Astrocyte of the cerebellum (primary cell): ENCODE data around the gene CXCL12.

Experiments
- DNase-seq: peaks from one replicate; pipeline ENCODE4 v3.0.0-alpha.2; 2011; ENCODE audit warnings: low read depth
- H3K4me3 ChIP-seq: 2 replicates; pipeline ENCODE4 v1.5.1; 2011; ENCODE audit warnings: mild to moderate bottlenecking, low read depth, low read length, moderate library complexity
- in situ Hi-C: cut with HindIII; loops from 2 replicates; pipeline ENCODE4 v1.10.0; 2017; ENCODE audit warnings: low sequenced_read_pairs
- TF ChIP-seq, protein P1 (sequence below): IDR thresholded peaks from 2 replicates; pipeline ENCODE4 v1.5.1; 2012; ENCODE audit warnings: low read length, low read depth, moderate library complexity, mild to moderate bottlenecking; ENCODE audit errors: missing control alignments

CXCL12 gene

DNA sequence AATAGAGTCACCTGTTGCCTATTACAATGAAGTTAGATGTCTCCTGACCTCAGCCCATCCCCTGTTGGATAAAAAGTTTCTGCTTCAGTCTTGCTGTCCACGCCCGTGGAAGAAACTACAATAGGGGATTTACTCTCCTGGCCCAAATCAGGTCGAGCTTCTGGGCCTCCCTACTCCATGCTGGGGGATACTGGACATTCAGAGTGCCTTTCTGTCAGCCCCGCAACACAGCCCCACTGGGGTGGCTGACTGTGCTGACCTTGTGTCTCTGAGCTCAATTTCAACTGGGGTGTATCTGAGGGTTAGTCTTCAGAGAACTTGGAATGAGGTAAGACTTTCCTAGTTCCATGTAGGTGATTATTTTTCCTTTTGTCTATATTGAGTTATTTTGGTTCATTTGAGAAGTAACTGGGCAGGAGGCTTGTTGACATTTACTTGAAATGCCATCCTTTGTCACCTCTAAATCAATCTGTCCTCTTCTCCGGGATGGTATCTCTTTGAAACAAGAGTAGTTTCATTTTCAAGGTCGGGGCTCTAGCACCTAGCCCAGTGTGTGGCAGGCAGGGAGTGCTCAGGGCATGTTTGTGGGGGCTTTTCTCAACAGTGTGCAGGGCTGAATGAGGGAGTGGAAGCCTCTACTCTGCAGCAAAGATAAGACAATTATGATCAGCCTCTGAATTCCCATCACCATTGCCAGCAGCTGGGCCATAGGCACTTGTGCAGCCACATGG is 17.7 kb upstream of the CXCL12 start:
- DNase-seq = no peak
- no peak overlapping the region for H3K4me3 ChIP-seq
- TF ChIP-seq, protein P1, sequence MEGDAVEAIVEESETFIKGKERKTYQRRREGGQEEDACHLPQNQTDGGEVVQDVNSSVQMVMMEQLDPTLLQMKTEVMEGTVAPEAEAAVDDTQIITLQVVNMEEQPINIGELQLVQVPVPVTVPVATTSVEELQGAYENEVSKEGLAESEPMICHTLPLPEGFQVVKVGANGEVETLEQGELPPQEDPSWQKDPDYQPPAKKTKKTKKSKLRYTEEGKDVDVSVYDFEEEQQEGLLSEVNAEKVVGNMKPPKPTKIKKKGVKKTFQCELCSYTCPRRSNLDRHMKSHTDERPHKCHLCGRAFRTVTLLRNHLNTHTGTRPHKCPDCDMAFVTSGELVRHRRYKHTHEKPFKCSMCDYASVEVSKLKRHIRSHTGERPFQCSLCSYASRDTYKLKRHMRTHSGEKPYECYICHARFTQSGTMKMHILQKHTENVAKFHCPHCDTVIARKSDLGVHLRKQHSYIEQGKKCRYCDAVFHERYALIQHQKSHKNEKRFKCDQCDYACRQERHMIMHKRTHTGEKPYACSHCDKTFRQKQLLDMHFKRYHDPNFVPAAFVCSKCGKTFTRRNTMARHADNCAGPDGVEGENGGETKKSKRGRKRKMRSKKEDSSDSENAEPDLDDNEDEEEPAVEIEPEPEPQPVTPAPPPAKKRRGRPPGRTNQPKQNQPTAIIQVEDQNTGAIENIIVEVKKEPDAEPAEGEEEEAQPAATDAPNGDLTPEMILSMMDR = no peak
- in situ Hi-C loops = no loop called here

DNA sequence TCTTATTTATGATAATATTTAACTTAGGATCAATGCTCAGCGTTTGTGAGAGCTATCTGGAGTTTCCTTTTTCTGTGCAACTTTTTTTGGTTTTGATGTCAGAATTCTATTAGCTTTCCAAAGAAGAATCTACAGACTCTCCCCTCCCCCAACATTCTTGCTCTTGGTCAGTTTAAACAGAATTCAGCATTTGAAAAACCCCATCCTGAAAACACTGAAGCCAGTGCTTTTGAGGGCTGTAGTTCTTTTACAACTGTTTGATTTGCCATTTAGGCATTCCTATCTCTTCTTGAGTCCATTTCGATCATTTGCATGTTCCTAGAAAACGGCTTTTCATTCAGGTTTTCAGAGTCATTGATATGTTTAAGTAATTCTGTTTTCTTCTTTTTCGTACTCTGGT is 15.6 kb upstream of the CXCL12 start:
- DNase-seq = no peak
- in situ Hi-C loops = no loop called here
- H3K4me3 ChIP-seq = no peak overlapping the region
- TF ChIP-seq, protein P1 = no peak

DNA sequence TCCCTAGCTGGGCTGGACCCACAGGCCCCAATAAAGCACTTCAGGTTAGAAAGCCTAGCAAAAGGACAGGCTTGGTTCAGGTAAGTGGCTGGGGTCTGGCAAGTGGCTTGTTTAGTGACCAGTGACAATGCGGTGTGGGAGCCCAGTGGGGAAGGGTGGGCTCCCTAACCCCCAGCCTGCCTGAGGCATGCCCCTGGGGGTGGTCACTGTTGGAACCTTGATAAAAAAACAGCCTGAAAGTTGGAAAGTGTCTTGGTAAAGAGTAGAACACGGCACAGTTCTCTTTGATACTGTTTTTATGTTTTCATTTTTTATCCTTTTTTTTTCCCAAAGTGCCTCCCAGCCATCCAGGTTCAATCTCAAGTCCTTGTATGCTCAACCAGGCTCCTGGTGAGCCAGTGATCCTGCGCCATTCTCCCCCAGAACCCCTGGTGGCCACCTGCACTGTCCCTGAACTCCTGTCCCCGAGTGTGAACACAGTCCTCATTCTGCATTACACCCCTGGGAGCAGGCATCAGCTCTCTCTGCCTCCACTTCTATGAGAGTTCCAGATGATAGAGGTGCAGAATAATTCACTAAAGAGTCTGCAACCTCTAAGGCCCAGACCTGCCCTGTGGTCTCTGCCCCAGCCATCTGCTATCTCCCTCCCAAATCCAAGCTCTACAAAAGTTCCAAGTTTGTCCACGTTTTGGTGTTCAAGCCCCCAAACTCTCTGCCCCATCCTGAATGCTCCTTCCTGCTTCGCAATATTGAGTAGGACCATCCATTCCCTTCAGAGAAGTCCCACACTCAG is 15.0 kb upstream of the CXCL12 start:
- TF ChIP-seq, protein P1 = no peak
- in situ Hi-C loops = no loop called here
- no peak overlapping the region for H3K4me3 ChIP-seq
- DNase-seq = no peak

DNA sequence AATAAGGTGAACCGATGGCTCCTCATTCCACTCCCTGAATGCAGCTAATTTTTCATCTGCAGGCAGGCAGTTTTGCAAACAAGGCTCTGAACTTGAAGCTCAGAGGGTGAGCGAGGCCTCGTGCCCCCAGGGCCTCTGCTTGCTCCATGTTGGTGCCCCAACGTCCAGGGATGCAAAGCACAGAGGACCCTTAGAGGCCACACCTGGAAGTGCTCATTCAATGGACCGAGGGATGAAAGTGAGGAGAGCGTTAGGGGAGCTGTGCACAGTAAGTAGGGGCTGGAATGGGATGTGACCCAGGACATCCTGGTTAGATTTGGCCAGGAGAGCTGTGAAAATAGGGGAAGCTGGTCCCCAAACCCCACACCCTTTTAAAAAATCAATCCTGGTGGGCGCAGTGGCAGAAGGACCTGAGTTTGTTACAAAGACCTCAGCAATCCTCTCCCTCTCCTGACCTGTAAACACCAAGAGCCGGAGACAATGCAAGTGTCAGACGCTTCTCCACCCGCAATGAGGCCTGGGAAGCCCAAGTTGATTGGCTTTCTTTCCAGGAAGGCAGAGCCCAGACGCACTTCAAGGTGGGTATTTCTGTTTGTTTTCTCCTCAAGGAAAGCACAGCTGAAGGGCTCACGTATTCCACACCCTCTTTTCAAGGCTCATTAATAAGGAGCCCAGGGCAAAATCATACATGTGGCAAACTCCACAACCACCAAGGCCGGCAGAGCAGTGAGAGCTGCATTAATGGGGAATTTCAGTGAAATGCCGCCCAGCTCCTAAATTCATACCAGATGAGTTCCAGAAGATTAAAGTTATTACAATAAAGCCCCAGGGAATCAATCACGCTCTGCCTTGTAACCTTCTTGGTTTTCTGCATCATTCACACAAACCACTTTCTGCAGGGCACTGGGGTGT is 14.1 kb upstream of the CXCL12 start:
- in situ Hi-C loops = no loop called here
- no peak for DNase-seq

DNA sequence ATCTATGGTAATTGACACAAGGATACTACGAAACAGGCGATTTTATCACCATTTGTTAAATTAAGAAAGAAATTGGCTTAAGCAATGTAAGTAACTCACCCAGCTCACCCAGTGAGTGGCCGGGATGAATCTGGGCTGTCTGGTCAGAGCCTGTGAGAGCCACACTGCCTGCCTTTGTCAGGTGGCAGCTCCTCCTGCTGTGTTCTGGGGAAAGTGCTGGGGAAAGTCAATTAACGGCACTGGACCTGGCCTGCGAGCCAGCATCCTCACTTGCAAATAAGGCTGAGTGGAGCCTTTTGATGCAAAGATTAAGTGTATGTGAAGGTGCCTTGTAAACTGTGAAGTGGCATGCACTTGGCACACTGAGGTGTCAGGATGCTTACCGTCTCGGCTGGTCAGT is 13.4 kb upstream of the CXCL12 start:
- no peak overlapping the region for H3K4me3 ChIP-seq
- TF ChIP-seq, protein P1 = no peak
- DNase-seq = no peak
- in situ Hi-C loops = no loop called here

More for the DNA sequence above, 14.1 kb upstream of the CXCL12 start:
- TF ChIP-seq, protein P1 = no peak
- H3K4me3 ChIP-seq = no peak overlapping the region
